ENCODE measurements around the gene TMEM220.
"Not testable (repeated sequence)": the region's sequence is repeated elsewhere in the genome, so short reads cannot be mapped to it uniquely, and the experiment has no call there.

The TMEM220 gene

GRCh38 chr17:10754861-10755591 is 25.2 kb upstream of the TMEM220 start:
- DNase-seq (ENCODE audit: low spot score) = no peak

- DNase-seq (ENCODE audit: low spot score) = peak; percentile 29
These were observed 24.3 kb upstream of the TMEM220 start for GRCh38 chr17:10754109-10754508.

- DNase-seq (ENCODE audit: low spot score) = no peak
These were observed 22.9 kb upstream of the TMEM220 start for GRCh38 chr17:10752696-10753095.

- no peak for DNase-seq (ENCODE audit: low spot score)
These were observed 21.7 kb upstream of the TMEM220 start for GRCh38 chr17:10751563-10751962.

DNA sequence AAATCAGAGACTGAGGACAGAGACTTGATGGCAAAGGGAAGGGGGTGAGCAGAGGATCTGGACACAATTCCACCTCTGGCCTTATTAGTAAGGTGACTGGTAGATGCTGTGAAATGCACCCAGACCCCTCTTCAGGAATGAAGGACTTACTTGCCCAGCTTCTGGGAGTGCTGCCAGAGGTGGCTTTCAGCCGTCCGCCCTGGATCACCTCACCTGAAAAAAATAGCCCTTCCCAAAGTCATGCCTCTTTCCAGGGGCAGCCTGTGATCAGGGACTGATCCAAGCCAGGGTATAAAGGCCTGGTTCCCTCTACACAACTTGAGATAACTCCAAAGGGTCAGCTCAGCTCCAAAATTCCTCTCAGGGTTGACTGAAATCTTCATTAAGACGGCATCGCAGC is 20.4 kb upstream of the TMEM220 start:
- no peak for DNase-seq (ENCODE audit: low spot score)

DNA sequence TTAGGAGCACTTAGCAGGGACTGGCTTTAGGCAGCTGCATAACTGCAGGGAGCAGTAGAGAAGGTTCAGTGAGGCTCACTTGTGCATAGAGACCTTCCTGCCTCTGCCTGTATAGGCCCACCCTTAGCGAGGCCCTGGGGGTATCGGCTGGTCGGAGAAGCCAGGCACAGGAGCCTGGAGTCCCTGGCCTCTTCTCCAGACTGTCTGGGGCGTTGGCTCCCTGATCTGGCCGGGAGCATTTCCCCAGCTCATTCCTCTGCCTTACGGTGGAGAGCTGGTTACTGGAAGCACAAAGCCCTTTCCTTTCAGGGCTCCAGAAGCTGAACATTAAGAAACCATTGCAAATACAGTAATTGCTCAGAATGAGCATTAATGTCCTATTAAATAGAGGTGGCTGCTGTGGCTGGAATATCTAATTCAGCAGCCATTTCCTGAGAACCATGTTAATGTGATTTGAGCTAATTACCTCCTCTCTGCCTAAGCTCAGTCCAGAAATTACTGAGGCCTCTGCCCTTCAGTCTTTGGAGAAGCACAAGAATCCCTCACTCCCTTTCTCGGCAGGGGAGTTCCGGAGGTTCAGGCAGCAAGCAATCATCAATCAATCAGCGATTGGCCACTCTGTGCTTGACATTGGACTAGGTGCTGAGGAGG is 18.8 kb upstream of the TMEM220 start:
- DNase-seq (ENCODE audit: low spot score) = no peak

- DNase-seq (ENCODE audit: low spot score) = no peak
These were observed 15.4 kb upstream of the TMEM220 start for GRCh38 chr17:10745231-10745630.

- DNase-seq (ENCODE audit: low spot score) = no peak
These were observed 14.7 kb upstream of the TMEM220 start for GRCh38 chr17:10744501-10745000.

DNA sequence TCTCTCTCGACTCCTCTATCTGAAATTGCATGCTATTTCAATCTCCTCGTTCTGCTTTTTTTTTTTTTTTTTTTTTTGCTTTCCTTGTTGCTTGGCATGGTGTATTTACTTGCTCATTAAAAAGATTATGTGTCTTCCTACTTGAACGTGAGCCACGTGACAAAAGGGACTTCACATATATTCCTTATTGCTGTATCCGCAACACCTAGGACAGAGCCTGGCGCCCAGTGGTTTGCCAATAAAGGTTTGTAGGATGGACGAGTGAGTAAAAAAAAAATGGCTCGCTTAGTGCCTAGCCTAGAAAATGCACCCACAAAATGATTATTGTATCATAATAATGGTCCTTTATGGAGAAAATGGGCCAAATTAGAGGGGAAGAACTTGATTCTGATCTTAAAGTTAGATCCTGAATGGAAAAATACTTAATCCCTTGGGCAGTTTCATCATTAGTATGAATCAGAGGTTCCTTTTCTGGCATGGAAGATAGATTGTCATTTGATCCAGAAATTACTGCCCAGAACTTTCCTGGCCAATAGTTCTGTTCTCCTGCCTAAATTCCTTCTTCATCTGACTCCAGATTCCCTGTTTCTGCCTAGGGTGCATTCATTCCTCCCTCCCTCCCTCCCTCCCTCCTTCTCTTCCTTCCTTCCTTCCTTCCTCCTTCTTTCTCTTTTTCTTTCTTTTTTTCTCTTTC is 13.6 kb upstream of the TMEM220 start:
- no peak for DNase-seq (ENCODE audit: low spot score)

- DNase-seq (ENCODE audit: low spot score) = no peak
These were observed 12.6 kb upstream of the TMEM220 start for GRCh38 chr17:10742431-10742830.

GRCh38 chr17:10741416-10742135 is 11.8 kb upstream of the TMEM220 start:
- DNase-seq (ENCODE audit: low spot score) = no peak

- DNase-seq (ENCODE audit: low spot score) = no peak
These were observed 9.6 kb upstream of the TMEM220 start for GRCh38 chr17:10739386-10739785.

DNA sequence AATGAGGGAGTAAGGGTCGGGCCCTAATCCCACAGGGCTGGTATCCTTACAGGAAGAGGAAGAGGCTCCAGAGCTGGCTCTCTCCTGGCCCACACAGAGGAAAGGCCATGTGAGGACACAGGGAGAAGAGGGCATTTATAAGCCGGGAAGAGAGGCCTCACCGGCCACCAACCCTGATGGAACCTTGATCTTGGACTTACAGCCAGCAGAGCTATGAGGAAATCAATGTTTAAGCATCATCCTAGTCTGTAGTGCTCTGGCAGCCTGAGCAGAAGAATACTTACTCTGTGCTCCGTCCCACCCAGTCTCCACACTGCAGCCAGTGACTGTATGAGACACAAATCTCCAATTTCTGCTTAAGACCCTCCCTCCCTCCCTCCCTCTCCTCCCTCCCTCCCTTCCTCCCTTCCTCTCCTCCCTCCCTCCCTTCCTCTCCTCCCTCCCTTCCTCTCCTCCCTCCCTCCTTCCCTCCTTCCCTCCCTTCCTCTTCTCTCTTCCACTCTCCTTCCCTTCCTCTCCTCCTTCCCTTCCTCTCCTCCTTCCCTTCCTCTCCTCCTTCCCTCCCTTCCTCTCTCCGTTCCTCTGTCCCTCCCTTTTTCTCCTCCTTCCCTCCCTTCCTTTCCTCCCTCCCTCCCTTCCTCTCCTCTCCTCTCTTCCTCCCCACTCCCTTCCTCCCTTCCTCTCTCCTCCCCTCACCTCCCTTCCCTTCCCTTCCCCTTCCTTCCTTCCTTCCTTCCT is 8.9 kb upstream of the TMEM220 start:
- DNase-seq (ENCODE audit: low spot score) = no peak

GRCh38 chr17:10737736-10738135 is 7.9 kb upstream of the TMEM220 start:
- no peak for DNase-seq (ENCODE audit: low spot score)

- DNase-seq (ENCODE audit: low spot score) = peak; percentile 42
These were observed 7.4 kb upstream of the TMEM220 start for GRCh38 chr17:10737168-10737622.

DNA sequence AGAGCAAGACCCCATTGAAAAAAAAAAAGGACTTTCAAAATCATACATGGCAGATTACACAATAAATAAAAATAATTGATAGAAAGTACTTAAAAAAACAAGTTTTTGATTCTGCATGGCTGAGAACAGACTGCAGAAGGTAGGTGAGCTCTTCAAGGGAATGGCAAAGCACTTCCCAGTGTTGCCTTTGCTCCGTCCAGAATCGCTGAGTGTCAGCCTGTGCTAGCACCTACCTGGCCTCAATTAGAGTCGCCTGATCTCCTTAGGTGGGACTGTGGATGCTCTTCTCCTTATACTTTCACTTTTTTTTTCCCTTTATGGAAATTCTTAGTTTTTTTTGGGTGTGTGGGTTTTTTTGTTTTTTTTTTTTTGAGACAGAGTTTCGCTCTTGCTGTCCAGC is 6.0 kb upstream of the TMEM220 start:
- no peak for DNase-seq (ENCODE audit: low spot score)

DNA sequence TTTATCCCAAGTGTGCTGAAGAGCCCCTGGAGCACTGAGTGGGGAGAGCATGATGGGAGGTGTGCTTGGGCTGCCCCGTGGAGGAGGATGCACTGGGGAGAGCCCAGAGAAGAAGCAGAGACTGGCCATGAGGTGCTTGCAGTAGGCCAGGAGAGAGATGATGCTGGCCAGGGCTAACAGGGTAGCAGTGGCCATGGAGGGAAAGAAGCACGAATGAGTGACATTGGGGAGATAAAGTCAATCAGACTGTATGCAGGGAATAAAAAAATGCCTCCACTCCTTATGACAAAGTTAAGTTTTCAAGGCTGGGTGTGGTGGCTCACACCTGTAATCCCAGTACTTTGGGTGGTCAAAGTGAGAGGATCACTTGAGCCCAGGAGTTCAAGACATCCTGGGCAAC is 5.4 kb upstream of the TMEM220 start:
- DNase-seq (ENCODE audit: low spot score) = no peak

DNA sequence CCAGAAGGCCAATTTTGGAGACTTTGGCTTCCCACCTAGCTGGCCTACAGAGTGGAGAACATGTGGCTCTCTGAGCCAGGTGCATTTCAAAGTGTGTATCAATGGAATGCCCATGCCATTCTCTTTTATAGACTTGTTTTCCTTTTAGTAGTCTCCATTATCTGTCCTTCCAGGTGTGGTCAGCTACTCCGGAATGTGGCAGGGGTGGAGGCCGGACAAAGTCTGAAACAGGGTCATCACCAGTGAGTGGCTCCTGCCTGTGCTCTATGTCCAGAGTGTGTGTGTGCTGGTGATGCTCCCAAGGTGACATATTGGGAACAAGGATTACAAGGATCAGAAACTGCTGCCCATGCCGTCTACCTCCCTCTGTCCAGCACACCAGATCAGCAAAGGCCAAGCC is 3.8 kb upstream of the TMEM220 start:
- DNase-seq (ENCODE audit: low spot score) = no peak

GRCh38 chr17:10732121-10732520 is 2.3 kb upstream of the TMEM220 start:
- DNase-seq (ENCODE audit: low spot score) = not testable (repeated sequence)

- no peak for DNase-seq (ENCODE audit: low spot score)
These were observed 1.6 kb upstream of the TMEM220 start for GRCh38 chr17:10731408-10731879.

- DNase-seq (ENCODE audit: low spot score) = not testable (repeated sequence)
These were observed 424 bp upstream of the TMEM220 start for GRCh38 chr17:10730247-10730646.

All from activated CD4-positive, alpha-beta T cell treated with anti-CD3 and anti-CD28 coated beads, Interleukin-2, Interleukin-4, amounts not matched to agents 100 ng/mL and 50 ng/mL, durations not matched to agents 16 hours and 8 hours (primary cell).